GM12878 (cell line): ENCODE results near the gene NRIP3. TPM values are rescaled to one million over a fixed set of nuclear protein-coding genes. Genes with fewer than 3 reads are reported as not detected.

ENCODE experiments used
- ATAC-seq: fragments of 200-7000 bp; cut with Tn5 transposase; 3 replicates; pipeline ENCODE4 v1.9.1; 2020; ENCODE audit warnings: mild to moderate bottlenecking, moderate library complexity
- BruUV-seq: library from RNA; stranded (reverse); fragments of 400-500 nt; replicated peaks from 2 replicates; lab custom pipeline; 2021; lab: Mats Ljungman, UMichigan
- CTCF ChIA-PET: fragments of 300-600 bp; sonication (Branson Sonifier 250); formaldehyde crosslinking; extraction: SDS; loops from one replicate; lab custom pipeline; 2021; ENCODE audit warnings: inconsistent platforms; lab: Yijun Ruan, JAX
- POLR2A ChIA-PET: fragments of 350-600 bp; formaldehyde crosslinking; extraction: SDS; loops from one replicate; lab custom pipeline; 2021; ENCODE audit warnings: inconsistent platforms; lab: Charles Lee
- RAD21 ChIA-PET: fragments of 300-600 bp; sonication (Branson Sonifier 250); formaldehyde crosslinking; loops from one replicate; lab custom pipeline; 2023; ENCODE audit warnings: antibody characterized with exemption; ENCODE audit not compliant: unreplicated experiment; lab: Charles Lee
- SMC1A ChIA-PET: fragments of 300-600 bp; sonication (Branson Sonifier 250); formaldehyde crosslinking; loops from one replicate; lab custom pipeline; 2023; ENCODE audit not compliant: unreplicated experiment, uncharacterized antibody; lab: Charles Lee
- DNase-seq: peaks from one replicate; pipeline ENCODE4 v3.0.0-alpha.2; 2011; ENCODE audit warnings: low read depth, low spot score
- FAIRE-seq: peaks from 3 replicates; lab custom pipeline; 2011; peaks lifted over from hg19 to GRCh38; lab: Jason Lieb, UNC
- H2AFZ ChIP-seq: 2 replicates; pipeline ENCODE4 v1.6.0; 2011; ENCODE audit warnings: low read depth, low read length, control low read depth; ENCODE audit not compliant: control insufficient read depth
- H3K27ac ChIP-seq: 2 replicates; pipeline ENCODE4 v1.5.1; 2011; ENCODE audit warnings: control low read depth; ENCODE audit not compliant: control insufficient read depth, insufficient read depth
- H3K27me3 ChIP-seq, 2 experiments: replicated peaks in 1 of 2; 2 replicates each; pipeline versions ENCODE4 v1.6.0 to v1.6.1; 2011; ENCODE audit warnings: low read length in 1 of 2; ENCODE audit not compliant: control insufficient read depth in 2 of 2, insufficient read depth in 2 of 2
- H3K36me3 ChIP-seq, 2 experiments: 2 replicates each; pipeline ENCODE4 v1.5.1; 2011; ENCODE audit warnings: low read length in 1 of 2; ENCODE audit not compliant: control insufficient read depth in 2 of 2, insufficient read depth in 2 of 2
- H3K4me1 ChIP-seq: 2 replicates; pipeline ENCODE4 v1.6.1; 2011; ENCODE audit warnings: mild to moderate bottlenecking, low read length, moderate library complexity, mixed read lengths; ENCODE audit not compliant: control insufficient read depth, insufficient read depth
- H3K4me2 ChIP-seq: 2 replicates; pipeline ENCODE4 v1.6.0; 2011; ENCODE audit warnings: control low read depth; ENCODE audit not compliant: control insufficient read depth, insufficient read depth
- H3K4me3 ChIP-seq: fragments of 200-600 bp; sonication (generic); 2 replicates; pipeline ENCODE4 v1.5.1; 2016
- H3K79me2 ChIP-seq: 2 replicates; pipeline ENCODE4 v1.6.0; 2011; ENCODE audit warnings: low read length; ENCODE audit not compliant: control insufficient read depth, insufficient read depth
- H3K9ac ChIP-seq: 2 replicates; pipeline ENCODE4 v1.8.0; 2011; ENCODE audit warnings: low read length, control low read depth, mixed read lengths; ENCODE audit not compliant: control insufficient read depth, insufficient read depth
- H3K9me3 ChIP-seq: replicated peaks from 3 replicates; pipeline ENCODE4 v1.5.1; 2011; ENCODE audit warnings: mild to moderate bottlenecking, low read length; ENCODE audit not compliant: control insufficient read depth, insufficient read depth
- H4K20me1 ChIP-seq: 2 replicates; pipeline ENCODE4 v1.6.0; 2011; ENCODE audit not compliant: control insufficient read depth, insufficient read depth
- BRCA1 ChIP-seq: IDR thresholded peaks from 2 replicates; pipeline ENCODE4 v1.6.1; 2011; ENCODE audit warnings: low read depth, low read length, improper control_type of control experiment
- CHD1 ChIP-seq: IDR thresholded peaks from 2 replicates; pipeline ENCODE4 v1.6.1; 2012; ENCODE audit warnings: low read depth, low read length, improper control_type of control experiment
- ETV6 ChIP-seq, 2 experiments: fragments of 450-650 bp in 1 of 2; IDR thresholded peaks in 1 of 2; conservative IDR thresholded peaks in 1 of 2; 2 replicates each; pipeline ENCODE4 v1.6.1; 2014; ENCODE audit warnings: antibody characterized with exemption in 1 of 2, borderline replicate concordance in 1 of 2, low read depth in 1 of 2, mild to moderate bottlenecking in 1 of 2, moderate library complexity in 1 of 2
- GABPA ChIP-seq: IDR thresholded peaks from 2 replicates; pipeline ENCODE4 v1.6.1; 2014; ENCODE audit warnings: antibody characterized with exemption, low read depth, mild to moderate bottlenecking, inconsistent platforms
- IRF5 ChIP-seq: fragments of 450-650 bp; IDR thresholded peaks from 2 replicates; pipeline ENCODE4 v1.6.1; 2017; ENCODE audit warnings: borderline replicate concordance
- MXI1 ChIP-seq: fragments of 150-350 bp; IDR thresholded peaks from 2 replicates; pipeline ENCODE4 v1.6.1; 2011; ENCODE audit warnings: low read depth, mild to moderate bottlenecking, inconsistent platforms, low read length, improper control_type of control experiment
- NBN ChIP-seq: fragments of 450-650 bp; IDR thresholded peaks from 2 replicates; pipeline ENCODE4 v1.6.1; 2016
- SPI1 ChIP-seq: IDR thresholded peaks from 2 replicates; pipeline ENCODE4 v1.6.1; 2011; ENCODE audit warnings: low read depth, mild to moderate bottlenecking, low read length, moderate library complexity, borderline replicate concordance; ENCODE audit not compliant: insufficient read depth
- TCF7 ChIP-seq: IDR thresholded peaks from 2 replicates; pipeline ENCODE4 v1.6.1; 2014; ENCODE audit warnings: antibody characterized with exemption, borderline replicate concordance
- WGBS: methylation state at CpG from one replicate; pipeline ENCODE4 v1.1.6; 2016; ENCODE audit warnings: low lambda C conversion rate; ENCODE audit not compliant: insufficient replicate concordance, insufficient coverage; ENCODE audit errors: missing lambda C conversion rate; 5-methylcytosine and 5-hydroxymethylcytosine counted together
- in situ Hi-C: fragments of 300-500 bp; cut with MboI; formaldehyde crosslinking; loops from 9 replicates; pipeline ENCODE4 v1.14.3; 2018; ENCODE audit warnings: mixed read lengths
- intact Hi-C: fragments of 100-400 bp; cut with micrococcal nuclease; formaldehyde crosslinking; loops from one replicate; pipeline ENCODE4 v1.14.2; 2022; ENCODE audit not compliant: unreplicated experiment
- polyA plus RNA-seq, 11 experiments: library from polyadenylated mRNA; depleted of rRNA in 4 of 11; unstranded in 6 of 11; stranded (reverse) in 5 of 11; fragments of >200 nt; fragmentation: Nextera tagmentation in 4 of 11; fragmentation: Illumina TruSeq in 1 of 11; extraction: Ambion mirVana in 4 of 11; extraction: Trizol in 1 of 11; gene quantifications; 1 replicate in 1 of 11; 2 replicates in 10 of 11; pipeline versions ENCODE4 v1.2.1 to v1.2.3, GENCODE V29; 2011 to 2016; ENCODE audit warnings: inconsistent platforms in 2 of 11, missing spikeins in 2 of 11, low read depth in 1 of 11
- total RNA-seq, 4 experiments: library from RNA; depleted of rRNA in 3 of 4; stranded (reverse); fragments of >200 nt in 3 of 4; fragmentation: Illumina TruSeq in 1 of 4; extraction: Trizol in 1 of 4; gene quantifications; 2 replicates each; pipeline versions ENCODE4 v1.2.1 to v1.2.3, GENCODE V29; 2013 to 2021
- TF ChIP-seq, protein P1 (sequence below): fragments of 450-650 bp; IDR thresholded peaks from 2 replicates; pipeline ENCODE4 v1.6.1; 2016; ENCODE audit warnings: mild to moderate bottlenecking, moderate library complexity, borderline replicate concordance

NRIP3 gene
- total and polyA plus RNA-seq, 10 of the 15 experiments (the other 5 are each of a cell fraction or from before 2014, with no cell fraction given) = under 0.01 to 0.25 (median 0.09) TPM; not detected in 7

DNA sequence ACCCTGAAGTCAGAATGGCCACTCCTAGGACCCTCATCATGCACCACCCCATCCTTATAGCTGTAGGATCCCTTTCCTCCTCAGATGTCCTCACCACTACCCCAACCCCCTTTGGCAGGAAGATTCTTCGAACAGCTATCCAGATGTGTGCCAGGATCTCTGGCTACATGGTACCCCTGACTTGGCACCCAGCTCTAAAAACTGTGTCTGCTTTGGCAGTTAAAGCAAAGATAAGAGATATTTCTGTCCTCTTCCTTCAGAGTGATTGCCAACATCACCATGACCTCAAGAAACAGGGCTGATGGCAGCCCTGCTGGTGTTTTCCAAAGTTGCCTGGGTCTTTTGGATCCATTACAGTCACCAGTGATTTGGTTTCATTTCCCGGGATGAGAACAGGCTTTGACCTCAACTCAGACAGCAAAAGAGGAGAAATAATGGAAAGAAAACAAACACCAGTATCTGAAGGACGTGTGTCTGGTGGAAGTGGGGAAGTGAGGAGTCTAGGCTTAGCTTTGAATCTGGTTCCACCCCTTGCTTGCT is 4.3 kb upstream of the NRIP3 start:
- intact Hi-C loops (no loop called here), in situ Hi-C loops (no loop called here)
- TF ChIP-seq SPI1 = no peak
- no peak for TF ChIP-seq GABPA
- no peak overlapping the region for H2AFZ ChIP-seq
- ChIA-PET CTCF (interaction anchor here (1.0 kb wide), 1 partner anchor 130 kb away, joined by 5 read pairs; no protein-coding TSS in a partner anchor), RAD21 (no interaction called here), POLR2A (no interaction called here), SMC1A (no interaction called here)
- no peak overlapping the region for H3K9ac ChIP-seq
- H3K9me3 ChIP-seq = no peaks in the 10 kb centered on the region
- H3K79me2 ChIP-seq = no peaks in the 10 kb centered on the region
- H3K4me1 ChIP-seq = peaks cover 6% of the 10 kb centered on the region; the same call in 1 of the 2 replicates
- H4K20me1 ChIP-seq = no peaks in the 10 kb centered on the region
- no TSS peak for BruUV-seq
- DNase-seq (no peak), FAIRE-seq (no peak), ATAC-seq (no peak)
- peaks cover 4 to 11% of the 10 kb centered on the region in 2 experiments for H3K27me3 ChIP-seq
- no peak overlapping the region for H3K27ac ChIP-seq
- no peak overlapping the region for H3K4me3 ChIP-seq
- no peak overlapping the region for H3K4me2 ChIP-seq
- H3K36me3 ChIP-seq = no peaks in the 10 kb centered on the region
- WGBS = 8% methylated on average over 3 of the region's 3 CpGs

GRCh38 chr11:9005087-9005486 is 1.3 kb upstream of the NRIP3 start:
- ChIA-PET POLR2A (no interaction called here), CTCF (interaction anchor here (0.7 kb wide), 1 partner anchor 135 kb away, joined by 4 read pairs; no protein-coding TSS in a partner anchor), SMC1A (no interaction called here), RAD21 (no interaction called here)
- Histone ChIP-seq H3K9ac (no peak overlapping the region), H3K4me3 (no peak overlapping the region), H3K27ac (no peak overlapping the region), H3K4me1 (peaks cover 6% of the 10 kb centered on the region; the same call in 1 of the 2 replicates), H2AFZ (no peak overlapping the region), H3K4me2 (no peak overlapping the region), H3K36me3 (no peaks in the 10 kb centered on the region), H4K20me1 (no peaks in the 10 kb centered on the region), H3K9me3 (no peaks in the 10 kb centered on the region), H3K79me2 (no peaks in the 10 kb centered on the region), H3K27me3 (peaks cover 4 to 16% of the 10 kb centered on the region in 2 experiments)
- FAIRE-seq = no peak
- TF ChIP-seq BRCA1 (no peak), MXI1 (no peak), IRF5 (no peak), TCF7 (no peak), ETV6 (conservative IDR thresholded peaks at IDR 0.05 in 1 of 2, IDR thresholded peaks at IDR 0.05 in 1 of 2; ENCODE audit: borderline replicate concordance in 1 of 2, low read depth in 1 of 2) (no peak), CHD1 (no peak), NBN (no peak)
- TF ChIP-seq, protein P1, sequence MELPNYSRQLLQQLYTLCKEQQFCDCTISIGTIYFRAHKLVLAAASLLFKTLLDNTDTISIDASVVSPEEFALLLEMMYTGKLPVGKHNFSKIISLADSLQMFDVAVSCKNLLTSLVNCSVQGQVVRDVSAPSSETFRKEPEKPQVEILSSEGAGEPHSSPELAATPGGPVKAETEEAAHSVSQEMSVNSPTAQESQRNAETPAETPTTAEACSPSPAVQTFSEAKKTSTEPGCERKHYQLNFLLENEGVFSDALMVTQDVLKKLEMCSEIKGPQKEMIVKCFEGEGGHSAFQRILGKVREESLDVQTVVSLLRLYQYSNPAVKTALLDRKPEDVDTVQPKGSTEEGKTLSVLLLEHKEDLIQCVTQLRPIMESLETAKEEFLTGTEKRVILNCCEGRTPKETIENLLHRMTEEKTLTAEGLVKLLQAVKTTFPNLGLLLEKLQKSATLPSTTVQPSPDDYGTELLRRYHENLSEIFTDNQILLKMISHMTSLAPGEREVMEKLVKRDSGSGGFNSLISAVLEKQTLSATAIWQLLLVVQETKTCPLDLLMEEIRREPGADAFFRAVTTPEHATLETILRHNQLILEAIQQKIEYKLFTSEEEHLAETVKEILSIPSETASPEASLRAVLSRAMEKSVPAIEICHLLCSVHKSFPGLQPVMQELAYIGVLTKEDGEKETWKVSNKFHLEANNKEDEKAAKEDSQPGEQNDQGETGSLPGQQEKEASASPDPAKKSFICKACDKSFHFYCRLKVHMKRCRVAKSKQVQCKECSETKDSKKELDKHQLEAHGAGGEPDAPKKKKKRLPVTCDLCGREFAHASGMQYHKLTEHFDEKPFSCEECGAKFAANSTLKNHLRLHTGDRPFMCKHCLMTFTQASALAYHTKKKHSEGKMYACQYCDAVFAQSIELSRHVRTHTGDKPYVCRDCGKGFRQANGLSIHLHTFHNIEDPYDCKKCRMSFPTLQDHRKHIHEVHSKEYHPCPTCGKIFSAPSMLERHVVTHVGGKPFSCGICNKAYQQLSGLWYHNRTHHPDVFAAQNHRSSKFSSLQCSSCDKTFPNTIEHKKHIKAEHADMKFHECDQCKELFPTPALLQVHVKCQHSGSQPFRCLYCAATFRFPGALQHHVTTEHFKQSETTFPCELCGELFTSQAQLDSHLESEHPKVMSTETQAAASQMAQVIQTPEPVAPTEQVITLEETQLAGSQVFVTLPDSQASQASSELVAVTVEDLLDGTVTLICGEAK = no peak
- intact Hi-C loops = no loop called here
- 76% methylated on average over 4 of the region's 4 CpGs for WGBS
- in situ Hi-C loops = no loop called here
- no peak for DNase-seq
- ATAC-seq = no peak
- no TSS peak for BruUV-seq
